HG03432 (cell line): ENCODE measurements around the gene BBS2.

Experiments used
- ATAC-seq: cut with Tn5 transposase; IDR thresholded peaks from one replicate; pipeline ENCODE4 v1.9.1; 2021; ENCODE audit warnings: mild to moderate bottlenecking, moderate library complexity; ENCODE audit not compliant: unreplicated experiment

BBS2 gene

GRCh38 chr16:56436258-56436657, 83.6 kb downstream of the BBS2 start:
- ATAC-seq = no peak
